ENCODE measurements around the gene COMTD1.
A peak's percentile ranks its signal among the peaks of the same experiment; 100 is the strongest.

Gene COMTD1

DNA sequence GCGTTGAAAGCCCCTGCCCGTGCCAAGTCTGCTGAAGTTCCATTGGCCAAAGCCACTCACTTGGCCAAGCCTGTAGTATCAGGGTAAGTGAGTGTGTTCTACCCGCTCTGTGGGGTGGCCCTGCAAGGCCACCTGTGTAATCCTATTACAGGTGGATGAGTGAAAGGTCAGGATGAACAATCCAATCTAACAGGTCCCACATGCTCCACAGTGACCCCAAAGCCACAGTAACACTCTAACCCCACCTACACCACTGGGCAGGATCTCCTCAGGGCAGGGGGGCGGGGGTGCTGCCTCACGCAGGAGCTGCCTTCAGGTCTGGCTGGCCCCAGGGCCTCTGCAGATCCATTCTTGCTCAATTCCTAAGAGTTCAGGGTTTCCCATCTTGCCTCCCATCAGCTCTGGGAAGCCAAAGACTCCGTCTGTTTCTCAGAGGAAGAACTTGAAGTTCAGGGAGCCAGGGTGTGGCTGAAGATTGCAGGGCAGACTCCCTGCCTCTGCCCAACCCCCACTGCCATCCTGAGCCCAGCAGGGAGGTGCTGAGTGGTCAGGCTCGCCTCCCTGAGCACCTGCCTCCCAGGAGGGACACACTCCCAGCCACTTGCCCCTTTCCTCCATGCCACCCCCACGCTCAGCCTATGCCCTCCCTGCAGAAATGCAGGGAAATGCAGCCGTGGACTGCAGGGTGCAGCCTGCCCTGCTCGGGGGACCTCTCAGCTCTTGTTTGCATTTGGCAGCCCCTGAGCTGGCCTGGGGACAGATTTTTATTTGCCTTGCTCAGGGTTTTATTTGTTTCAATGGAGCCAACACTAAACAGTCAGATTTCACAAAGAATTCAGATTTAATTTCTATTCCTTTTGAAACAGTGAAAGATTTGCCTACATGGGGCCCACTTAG is 9.8 kb upstream of the COMTD1 start:
- DNase-seq, result no peak

DNA sequence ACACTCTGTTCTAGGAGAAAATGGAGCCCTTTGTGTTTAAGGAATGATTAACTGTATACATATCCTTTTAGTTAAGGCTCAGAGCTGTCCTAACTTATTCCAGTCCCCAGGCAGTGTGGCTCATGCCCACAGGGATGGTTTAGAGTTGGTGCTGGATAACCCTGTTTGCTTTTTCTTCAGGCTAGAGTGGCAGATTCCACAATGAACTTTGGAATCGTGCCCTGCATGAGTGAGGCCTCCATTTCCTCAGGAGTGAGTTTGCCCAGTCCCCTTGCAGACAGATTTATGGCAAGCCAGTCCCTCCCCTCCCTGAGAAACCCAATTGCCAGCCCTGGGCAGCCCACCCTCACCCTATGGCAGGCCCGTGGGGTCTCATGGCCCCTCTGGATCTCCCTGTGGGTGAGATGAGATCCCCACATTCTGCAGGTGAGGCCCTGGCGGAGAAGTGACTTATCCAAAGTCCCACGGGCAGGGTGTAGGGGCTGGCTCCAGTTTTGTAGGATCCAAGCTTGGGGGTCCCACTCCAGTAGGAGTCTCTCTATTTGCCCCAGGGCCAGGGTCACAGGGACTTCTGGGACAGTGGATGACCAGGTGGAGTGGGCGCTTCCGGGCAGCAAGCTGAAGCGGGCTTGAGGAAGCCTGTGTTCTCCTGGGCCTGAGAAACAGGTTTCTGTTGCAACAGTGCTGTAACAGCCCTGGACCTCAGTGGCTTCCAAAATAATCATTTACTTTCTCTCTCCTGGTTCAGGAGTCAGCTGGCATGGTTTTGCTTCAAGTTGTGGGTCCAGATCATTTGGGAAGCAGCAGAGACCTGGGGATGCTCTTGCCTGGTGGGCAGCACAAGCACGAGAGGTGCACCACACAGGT is 9.0 kb upstream of the COMTD1 start:
- DNase-seq, result no peak

DNA sequence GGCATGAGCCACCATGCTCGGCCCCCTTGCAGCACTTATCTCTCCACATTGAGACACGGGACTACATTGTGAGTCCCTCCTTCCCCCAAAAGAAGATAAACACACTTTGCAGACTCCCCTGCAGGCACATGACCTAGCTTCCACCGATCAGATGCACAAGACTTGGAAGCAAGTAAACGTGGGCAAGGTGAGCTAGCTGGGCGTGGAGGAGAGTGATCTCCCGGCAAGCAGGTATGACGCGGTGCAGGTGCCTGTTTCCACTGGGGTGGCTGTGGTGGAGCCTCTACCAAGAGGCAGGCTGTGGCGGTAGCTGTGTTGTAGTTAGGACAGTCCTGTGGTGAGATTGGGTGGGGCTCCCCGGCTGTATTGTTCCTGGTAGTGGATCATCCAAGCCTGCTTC is 7.7 kb upstream of the COMTD1 start:
- DNase-seq, result no peak

DNA sequence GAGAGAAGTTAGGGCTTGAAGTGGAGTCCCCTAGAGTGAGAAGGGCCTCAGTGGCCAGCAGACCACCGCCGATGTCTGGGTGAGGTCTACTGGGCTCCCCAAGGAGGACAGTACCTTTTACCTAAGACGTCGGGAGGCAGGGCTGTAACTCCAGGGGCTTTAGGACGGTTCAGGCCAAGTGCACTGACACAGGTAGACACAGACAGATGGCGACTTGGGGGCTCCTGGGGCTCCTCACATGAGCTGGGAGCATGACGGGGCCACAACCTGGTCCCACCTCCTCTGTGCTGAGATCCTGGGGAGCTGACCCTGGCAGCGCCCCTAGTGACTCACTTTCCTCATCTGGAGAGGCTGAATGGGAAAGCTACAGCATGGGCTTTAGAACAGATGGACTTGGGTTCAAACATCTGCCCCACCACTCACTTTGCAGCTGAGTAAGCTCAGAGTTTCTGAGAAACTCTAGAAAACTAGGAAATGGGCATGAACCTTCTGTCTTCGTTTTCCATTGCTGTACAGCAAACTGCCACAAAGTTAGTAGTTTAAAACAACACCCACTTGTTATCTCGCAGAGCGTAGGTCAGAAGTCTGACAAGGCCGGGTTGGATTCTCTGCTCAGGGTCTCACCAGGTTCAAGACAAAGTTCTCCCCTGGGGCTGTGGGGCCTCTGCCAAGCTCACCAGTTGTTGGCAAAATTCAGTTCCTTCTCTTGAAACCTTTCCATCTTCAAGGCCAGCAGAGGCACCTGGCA is 4.7 kb upstream of the COMTD1 start:
- DNase-seq, result no peak

DNA sequence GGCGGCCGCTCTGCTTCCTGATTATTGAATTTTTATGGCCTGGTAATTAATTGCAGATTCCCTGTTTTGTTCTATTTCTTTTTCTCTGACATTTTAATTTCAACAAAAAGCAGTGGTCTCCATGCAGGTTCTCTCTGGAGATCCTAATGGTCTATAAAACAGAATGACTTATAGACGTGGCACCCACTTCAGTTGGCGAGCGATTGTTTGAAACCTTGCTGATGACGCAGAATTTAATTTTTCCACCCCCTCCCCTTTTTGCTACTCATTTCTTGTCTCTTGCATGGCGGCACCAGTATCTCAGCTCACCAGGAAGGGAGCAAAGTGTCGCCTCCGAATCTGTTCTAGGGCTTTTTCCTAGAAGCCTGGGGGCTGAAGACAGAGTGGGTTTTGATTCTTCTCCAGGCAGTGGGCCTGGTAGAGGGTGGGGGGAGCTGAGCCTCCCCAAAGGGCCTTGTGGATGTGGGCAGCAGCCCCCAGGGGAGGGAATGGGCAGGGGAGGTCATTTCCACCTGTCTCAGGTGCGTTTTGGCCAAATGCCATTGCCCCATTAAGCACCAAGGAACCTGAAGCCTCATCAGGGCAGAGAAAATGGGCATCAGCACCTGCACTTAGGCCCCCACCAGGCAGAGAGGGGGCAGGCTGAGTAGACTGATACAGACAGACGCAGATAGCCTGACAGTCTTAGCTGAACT is 3.5 kb upstream of the COMTD1 start:
- DNase-seq, result no peak

DNA sequence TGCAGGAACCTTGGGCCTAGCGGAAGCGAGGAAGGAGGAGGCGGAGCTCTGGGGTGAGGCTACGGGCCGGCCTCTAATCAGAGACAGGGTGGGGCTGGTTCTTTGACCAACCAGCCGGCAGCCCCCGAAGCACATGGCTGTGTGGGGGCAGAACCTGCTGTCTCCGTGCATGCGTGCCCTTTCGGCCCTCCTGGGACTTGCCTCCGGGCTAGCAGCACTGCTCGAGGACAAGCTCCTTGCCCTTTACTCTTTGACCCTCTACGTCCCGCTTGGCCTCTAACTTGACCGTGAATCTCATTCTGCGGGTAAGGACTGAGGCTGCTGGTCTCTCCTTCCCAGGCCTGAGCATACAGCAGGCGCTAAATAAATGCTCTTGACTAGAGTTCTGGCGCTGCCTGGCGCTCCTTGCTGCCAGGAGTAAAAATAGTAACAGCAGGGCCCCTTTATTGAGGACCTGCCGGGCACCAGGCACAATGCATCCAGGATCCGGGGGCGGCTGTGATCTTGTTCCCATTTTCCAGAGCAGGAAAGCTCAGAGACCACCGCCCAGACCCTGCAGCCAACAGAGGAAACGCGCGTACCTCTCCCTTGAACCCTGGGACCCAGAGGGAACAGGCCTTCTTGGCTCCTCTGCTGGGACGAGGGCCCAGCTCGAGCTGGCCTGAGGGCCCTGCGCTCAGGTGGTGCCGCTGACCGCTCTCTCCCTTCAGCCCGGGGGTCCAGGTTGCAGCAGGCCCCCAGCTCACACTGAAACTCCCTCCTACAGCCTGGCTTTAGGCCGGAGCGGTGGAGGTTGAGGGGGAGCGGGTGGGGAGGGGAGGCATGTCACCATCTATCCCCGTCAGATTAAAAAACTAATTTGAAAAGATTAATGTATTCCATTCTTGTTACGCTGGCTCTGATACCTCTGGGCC is 2.7 kb upstream of the COMTD1 start:
- DNase-seq, result no peak

DNA sequence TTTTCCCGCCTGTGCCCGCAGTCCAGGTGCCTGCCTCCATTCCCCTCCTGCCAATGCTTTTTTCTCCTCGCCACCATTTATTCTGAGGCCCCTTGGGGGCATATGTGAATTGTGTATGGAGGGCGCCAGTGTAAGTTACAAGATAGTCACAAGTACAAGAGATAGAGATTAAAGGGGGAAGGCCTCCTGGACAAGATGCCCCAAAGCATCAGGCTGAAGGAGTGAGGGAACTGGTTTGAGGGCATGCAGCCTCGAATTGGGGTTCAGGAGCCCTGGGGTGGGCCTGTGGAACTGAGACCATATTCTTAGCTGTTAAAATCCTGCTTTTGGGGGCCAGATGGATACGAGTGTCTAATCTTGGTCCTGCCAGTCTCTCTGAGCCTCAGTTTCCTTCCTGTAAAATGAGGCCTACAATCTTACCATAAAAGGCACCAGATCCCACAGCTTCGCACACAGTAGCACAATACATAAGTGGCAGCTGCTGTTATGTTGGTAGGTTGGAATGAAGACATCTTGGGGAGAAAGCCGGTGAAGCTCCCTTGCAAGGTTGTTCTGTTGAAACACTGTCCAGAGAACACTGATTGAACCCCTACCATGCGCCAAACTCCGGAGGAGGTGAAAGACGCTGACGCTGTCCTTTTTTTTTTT is 545 bp upstream of the COMTD1 start:
- no peak for DNase-seq

DNA sequence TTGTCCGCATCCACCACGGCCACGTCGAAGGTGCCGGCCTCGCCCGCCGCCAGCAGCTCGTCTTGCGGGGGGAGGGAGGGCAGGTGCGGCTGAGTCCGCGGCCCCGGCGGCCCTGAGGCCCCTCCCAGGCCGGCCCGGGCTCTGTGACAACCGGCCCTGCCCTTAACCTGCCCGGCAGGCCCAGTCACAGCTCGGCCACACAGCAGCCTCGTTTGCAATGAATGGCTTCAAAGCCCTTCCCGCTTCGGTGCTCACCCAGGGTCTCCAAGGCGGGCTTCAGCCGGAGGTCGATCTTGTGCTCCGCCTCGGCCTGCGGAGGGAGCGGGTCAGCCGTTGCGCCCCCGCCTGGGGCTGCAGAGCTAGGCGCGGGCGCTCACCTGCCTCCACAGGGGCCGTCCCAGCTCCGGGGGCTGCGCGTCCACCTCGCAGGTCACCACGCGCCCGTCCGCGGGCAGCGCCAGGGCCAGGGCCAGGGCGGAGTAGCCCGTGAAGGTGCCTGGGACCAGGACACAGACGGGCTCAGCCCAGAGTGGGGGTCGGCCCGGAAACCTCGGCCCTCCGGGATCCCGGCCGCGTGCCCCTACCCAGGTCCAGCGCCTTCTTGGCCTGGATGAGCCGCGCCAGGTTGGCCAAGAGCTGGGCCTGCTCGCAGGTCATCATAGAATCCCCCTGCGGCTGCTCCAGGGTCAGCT is 928 bp downstream of the COMTD1 start:
- no peak for DNase-seq

DNA sequence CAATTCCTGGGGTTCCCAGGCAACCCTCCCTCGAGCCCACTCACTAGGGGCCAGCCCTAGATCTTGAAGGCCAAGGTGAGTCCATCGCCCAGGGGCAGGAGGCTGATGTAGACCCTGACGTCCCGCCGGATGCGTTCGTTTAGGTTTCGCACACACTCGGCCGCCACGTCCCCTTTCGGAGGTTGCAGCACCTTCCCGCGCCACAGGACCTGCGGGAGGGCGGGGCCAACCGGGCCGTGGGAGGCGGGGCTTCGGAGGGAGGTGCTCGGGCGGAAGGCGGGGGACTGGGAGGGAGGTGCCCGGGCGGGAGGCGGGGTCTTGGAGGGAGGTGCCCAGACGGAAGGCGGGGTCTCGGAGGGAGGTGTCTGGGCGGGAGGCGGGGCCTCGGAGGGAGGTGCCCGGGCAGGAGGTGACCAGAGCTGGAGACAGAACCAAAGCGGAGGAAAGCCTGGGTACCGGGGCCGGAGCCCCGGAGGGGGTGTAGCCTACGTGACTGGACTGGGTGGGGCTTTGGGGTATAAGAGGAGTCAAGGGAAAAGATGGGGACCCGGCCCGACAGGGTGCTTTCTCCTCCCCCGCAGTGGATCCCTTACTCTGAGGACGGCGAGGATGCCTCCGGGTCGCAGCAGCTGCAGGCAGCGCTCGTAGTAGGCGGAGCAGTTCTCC is 1.6 kb downstream of the COMTD1 start:
- DNase-seq, result peak; percentile 31

DNA sequence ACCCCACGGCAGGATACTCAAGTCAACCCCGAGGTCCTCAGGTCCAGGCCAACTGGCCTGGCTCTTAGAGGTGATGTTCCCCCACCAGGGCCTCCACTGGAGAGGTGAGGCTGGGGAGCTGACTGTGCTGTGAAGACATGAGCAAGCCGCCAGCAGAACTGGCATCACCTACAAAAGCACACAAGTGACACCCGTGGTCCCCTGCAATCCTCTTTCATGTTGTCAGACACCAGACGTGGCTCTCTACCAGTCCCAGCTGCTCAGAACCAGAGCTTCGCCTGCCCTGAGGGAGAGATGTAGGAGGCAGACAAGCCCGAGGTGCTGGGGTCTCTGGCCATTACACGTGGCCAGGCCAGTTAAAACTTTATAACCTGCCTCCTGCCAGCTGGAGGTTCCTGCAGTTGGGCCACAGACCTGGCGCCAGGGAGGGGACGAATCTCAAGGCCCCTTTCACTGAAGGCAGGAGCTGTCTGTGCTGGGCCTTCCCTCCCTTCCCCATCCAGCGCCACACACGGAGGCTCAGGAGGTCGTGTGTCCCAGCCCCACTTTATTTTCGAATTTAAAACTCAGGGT is 2.2 kb downstream of the COMTD1 start:
- DNase-seq, result no peak

DNA sequence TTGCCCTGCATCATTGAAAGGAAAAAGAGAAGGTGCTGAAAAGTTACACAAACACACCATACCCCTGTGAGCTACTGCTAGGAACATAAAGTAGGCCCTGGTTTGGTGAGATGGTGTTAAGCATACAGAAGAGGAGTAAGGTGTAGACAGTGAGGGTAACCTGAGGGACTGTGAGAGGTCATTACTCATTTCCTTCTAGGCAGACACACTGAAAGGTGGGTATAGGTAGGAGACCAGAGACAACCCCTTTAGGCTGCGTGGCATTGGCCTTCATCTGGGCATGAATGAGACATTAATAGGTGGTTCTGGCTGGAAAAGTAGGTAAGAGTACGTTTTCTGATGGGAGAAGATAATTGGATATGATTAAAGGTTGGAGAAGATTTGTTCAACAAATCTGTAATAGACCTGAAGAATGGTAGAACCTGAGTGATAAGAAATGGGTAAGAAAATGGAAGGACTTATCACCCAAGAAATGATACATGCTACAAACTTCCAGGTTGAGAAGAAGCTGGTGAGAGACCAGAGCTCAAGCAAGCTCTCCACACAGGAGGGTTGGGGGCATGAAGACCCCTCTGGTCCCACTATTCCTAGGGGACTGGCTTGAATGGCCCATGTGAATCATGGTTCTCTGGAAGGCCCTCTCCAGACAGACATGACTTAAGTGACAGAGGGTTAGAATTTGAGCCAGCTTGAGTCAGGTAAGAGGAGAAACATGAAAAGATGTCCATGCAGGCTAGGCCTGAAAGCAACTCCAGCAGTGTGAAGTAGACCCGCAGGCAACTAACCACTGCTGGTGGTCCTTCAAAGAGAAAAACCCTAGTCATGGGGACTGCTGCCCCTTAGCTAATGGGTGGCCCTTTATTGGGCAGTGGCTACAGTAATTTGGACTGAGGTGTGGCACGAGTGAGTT is 3.8 kb downstream of the COMTD1 start:
- DNase-seq, result no peak

DNA sequence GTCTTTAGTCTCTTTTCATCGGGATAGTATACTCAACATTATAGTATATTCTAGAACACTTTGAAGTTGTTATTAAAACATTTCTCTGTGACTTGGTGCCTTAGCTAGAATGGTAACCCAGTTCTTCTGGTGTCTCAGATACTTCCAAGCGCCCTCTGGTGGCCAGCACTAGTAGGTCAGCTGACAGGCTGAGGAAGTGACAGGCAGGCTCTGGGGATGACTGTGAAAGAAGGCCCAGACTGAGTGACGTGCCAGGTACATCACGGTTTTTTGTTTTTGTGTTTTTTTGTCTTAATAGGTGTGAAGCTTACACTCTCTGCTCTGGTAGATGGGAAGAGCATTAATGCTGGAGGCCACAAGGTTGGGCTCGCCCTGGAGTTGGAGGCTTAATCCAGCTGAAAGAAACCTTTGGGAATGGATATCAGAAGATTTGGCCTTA is 5.1 kb downstream of the COMTD1 start:
- peak; percentile 73 for DNase-seq

DNA sequence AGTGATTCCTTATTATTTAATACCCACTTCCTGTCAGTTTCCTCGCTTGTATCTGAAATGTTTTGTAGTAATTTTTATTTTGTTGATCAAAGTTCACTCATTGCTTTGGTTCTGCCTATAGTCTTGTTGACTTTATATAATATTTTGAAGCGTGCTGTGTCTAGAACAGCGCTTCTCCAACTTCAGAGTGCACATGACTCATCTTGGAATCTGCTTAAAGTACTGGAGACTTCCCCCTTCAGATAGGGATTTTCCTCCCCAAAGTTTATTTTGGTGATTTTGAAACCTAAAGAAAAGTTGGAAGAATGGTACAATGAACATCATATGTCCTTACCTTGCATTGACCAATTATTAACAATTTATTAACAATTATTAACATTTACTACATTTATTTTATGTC is 5.8 kb downstream of the COMTD1 start:
- DNase-seq, result no peak

DNA sequence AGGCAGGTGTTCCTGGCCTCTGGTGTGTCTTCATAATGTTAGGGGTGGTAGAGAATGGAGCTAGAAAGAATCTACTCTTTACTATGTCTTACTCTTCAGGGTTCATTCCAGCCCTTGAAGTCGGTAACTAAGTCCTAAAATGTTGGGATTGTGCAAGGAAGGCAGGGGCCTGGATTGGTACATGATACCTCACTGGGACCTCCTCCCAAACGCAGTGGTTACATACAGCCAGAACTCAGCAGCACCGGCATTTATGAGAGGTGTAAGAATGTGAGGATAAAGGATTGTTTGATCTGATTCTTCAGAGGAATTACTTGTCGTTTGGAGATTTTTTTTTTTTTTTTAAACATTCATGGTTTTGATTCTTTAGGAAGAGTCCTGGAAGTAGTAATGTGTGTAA is 6.9 kb downstream of the COMTD1 start:
- no peak for DNase-seq

DNA sequence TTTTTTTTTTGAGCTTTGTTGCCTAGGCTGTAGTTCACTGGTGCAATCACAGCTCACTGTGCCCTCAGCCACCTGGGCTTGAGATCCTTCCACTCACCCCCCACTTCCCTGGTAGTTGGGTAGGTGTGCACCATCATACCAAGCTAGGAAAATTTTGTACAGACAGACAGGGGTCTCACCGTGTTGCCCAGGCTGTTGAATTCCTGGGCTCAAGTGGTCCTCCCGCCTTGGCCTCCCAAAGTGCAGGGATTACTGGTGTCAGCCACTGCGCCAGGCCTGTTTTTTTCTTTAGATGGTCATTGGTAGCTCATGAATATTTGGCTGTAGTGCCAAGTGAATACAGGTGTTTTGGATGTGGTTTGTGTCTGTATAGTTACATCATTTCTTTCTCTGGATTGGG is 7.5 kb downstream of the COMTD1 start:
- DNase-seq, result no peak

DNA sequence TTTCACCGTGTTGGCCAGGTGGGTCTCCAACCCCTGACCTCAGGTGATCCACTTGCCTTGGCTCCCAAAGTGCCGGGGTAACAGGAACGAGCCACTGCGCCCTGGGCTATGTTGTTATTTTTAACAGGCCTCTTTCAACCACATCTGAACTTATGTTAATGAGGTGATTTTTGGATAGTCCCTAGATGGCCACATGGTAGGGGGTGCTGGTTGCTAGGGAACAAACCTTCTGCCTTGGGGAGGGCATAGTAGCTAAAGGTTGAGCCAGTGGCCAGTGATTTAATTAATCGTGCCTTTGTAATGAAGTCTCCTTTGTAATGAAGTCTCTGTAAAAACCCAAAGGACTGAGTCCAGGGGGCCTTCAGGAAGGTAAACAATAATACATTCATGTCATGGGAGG is 9.1 kb downstream of the COMTD1 start:
- no peak for DNase-seq

DNA sequence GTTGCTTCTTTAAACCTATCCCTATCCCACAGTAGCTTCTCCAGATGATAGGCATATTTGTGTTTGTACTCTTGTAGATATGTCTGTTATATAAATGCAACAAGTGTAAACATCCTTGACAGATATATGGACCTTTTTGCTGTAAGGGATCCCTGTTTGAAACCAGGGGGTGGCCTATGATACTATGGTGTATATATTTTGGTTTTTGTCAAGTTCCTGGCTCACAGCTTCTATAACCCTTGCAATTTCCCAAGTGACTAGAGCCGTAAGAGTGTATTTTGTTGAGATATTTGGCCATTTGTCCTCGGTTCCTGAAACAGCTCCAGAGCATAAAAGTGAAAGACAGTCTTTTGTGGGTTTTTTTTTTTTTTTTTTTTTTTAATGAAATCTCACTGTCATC is 9.7 kb downstream of the COMTD1 start:
- no peak for DNase-seq

DNA sequence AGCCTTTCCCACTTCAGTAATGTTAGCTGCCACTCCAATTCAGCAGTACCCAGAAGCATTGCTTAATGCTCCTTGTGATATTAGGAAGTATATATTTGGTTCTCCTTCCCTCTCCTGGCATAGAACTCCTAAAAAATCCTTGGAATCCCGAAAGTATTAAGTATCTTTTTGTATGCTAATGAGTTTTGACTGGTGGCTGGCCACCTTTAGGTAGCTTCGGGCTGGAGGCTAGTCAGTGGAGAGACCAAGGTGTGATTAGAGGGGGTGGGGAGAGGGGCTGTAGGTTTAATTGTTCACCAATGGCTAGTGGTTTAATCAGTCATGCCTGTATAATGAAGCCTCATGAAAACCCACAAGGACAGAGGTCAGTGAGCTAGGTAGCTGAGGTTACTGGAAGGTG is 12.2 kb downstream of the COMTD1 start:
- DNase-seq, result no peak
